Epithelial cell of prostate (primary cell): Measurements from ENCODE around the gene TMEM259.
A peak's percentile ranks its signal among the peaks of the same experiment; 100 is the strongest.

ENCODE experiments used
- DNase-seq: peaks from one replicate; pipeline ENCODE4 v3.0.0-alpha.2; 2011; ENCODE audit warnings: low read depth, low spot score
- H3K27ac ChIP-seq: fragments of 450-650 bp; 2 replicates; pipeline ENCODE4 v1.5.1; 2017; ENCODE audit warnings: mild to moderate bottlenecking

TMEM259 gene

DNA sequence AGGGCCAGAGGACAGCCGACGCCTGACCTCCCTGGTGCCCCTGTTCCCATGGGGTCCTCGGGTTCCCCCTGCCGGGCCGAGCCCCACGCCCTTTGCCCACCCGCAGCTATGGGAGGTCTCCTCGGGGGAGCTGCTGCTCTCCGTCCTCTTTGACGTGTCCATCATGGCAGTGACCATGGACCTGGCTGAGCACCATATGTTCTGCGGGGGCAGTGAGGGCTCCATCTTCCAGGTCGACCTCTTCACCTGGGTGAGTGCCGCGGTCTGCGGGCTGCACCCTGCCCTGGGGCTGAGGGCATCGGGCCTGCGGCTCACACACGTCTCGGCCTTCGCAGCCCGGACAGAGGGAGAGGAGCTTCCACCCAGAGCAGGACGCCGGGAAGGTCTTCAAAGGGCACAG, 30.2 kb downstream of the TMEM259 start:
- H3K27ac ChIP-seq: no peak overlapping the region
- DNase-seq: no peak

DNA sequence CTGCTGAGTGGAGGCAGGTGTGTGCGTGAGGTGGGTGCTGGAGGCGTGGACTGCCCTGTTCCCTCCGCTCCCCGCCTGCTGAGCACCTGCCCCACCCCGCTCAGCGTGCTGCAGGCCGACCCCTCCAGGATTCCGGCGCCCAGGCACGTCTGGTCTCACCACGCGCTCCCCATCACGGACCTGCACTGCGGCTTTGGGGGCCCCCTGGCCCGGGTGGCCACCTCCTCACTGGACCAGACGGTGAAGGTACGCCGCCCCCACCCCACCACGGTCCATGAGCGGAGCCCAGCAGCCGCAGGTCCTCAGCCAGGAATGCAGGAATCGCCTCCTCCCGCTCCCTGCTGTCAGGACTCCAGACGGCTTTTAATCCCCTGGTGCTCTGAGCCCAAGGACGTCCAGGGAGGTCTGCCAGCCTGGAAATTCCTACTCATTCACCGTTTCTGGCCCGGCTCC, 30.8 kb downstream of the TMEM259 start:
- no peak overlapping the region for H3K27ac ChIP-seq

DNA sequence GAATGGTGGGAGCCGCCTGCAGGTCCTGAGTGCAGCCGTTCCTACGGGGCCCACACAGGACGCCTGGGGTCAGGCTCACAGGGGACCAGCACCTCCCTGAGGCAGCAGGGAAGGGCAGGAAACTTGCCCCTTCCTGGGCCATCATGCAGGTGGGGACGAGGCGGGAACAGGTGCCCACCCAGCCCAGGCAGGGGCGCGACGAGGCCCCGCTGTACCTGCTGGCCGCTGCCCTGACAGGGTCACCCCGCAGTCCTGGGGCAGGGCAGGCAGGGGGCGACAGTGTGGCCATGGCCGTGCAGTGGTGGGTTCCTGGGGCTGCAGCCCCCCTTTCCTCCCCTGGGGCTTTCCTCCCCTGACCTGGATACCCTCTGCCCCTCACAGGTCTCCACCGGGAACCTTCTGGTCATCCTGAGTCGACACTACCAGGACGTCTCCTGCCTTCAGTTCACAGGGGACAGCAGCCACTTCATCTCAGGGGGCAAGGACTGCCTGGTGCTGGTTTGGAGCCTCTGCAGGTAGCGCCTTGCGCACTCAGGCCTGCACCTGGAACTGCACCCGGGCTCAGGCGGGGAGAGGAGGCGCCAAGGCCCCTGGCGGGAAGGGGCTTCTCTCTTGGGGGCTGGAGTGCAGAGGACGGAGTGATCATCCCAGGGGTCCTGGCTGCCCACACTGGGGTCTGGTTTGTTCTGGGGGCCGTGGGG, 31.4 kb downstream of the TMEM259 start:
- DNase-seq: no peak
- no peak overlapping the region for H3K27ac ChIP-seq

More for the DNA sequence above, 30.8 kb downstream of the TMEM259 start:
- DNase-seq: no peak

DNA sequence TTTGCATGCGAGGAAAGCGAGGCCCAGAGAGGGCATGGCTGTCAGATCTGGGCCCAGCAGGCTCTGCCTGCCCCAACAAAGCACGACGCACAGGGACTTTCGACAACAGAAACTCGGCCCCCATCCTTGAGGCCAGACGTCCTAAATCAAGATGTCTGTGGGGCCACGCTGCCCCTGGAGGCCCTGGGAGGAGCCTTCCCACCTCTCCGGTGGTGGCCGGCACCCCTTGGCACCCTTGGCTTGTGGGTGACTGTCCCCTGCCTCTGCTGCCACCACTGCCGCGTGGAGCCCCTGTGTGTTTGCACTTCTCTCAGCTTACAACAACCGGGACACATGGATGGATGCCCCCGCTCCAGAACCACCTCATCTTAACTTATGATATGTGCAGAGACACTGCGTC, 32.4 kb downstream of the TMEM259 start:
- DNase-seq: no peak

DNA sequence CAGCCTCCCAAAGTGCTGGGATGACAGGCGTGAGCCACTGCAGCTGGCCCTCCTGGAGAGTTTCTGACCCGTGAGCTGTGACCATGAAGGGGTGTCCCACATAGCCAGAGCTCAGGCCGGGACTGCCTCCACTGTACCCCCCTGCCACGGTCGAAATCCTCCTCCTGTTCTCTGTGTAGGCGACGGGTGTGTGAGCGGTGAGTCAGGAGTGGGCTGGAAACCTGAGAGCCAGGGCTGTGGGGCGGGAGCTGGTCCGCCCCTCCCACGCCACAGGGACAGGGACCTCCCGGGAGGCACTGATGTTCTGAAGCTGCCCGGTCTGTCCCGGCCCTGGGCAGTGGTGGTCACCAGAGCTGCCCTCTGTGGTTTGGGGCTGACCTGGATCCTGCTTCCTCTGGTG, 32.8 kb downstream of the TMEM259 start:
- no peak overlapping the region for H3K27ac ChIP-seq
- DNase-seq: no peak

More for the DNA sequence above, 32.4 kb downstream of the TMEM259 start:
- H3K27ac ChIP-seq: no peak overlapping the region

DNA sequence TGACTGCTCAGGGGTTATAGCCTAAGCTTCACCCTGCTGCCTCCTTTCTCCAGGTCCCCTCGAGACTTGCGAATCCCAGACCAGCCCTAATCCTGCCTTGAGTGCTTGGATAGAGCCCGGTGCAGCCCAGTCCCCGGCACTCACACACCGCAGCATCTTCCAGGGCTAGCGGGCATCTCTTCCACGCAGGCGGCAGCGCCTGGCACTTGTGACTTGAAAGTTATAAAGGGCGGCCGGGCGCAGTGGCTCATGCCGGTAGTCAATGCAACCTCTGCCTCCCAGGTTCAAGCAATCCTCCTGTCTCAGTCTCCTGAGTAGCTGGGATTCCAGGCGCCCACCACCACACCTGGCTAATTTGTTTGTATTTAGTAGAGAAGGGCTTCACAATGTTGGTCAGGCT, 34.8 kb downstream of the TMEM259 start:
- DNase-seq: no peak
- H3K27ac ChIP-seq: no peak overlapping the region

DNA sequence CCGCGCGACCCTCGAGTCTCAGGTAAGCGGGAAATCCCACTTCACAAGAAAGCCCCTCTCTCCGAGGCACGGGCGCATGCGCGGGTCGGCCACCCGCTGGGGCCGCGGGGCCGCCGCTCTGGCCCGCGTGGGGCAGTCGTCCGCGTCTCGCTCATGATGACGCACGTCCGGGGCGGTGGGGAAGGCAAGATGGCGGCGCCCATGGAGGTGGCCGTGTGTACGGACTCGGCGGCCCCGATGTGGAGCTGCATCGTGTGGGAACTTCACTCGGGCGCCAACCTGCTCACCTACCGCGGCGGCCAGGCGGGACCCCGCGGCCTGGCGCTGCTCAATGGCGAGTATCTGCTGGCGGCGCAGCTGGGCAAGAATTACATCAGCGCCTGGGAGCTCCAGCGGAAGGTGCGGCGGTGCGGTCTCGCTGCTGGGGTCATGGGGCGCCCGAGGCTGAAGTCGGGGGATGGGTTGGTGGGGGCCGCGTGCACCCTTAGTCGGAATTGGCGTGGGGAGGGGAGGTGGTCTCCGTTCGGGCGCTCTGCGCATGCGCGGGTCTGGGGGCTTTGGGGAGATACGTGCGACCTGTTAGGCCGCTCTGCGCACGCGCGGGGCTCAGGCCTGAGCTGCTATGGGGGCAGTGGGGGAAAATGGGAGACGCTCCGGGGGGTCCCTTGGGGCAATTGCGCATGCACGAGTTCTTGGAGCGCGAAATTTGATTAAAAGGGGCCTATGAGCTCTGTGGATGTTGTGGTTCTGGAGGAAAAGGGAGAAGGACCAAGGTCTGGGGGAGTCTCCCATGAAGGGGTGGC, 36.6 kb downstream of the TMEM259 start, which contains the start of gene WDR18:
TSS of gene WDR18 (plus strand) at position 181 of the 803 bp plus-strand sequence. CDS start at position 190, 9 bp downstream.
- H3K27ac ChIP-seq: peak within 1 kb of the TSS; percentile 60
- peak; percentile 27 for DNase-seq

DNA sequence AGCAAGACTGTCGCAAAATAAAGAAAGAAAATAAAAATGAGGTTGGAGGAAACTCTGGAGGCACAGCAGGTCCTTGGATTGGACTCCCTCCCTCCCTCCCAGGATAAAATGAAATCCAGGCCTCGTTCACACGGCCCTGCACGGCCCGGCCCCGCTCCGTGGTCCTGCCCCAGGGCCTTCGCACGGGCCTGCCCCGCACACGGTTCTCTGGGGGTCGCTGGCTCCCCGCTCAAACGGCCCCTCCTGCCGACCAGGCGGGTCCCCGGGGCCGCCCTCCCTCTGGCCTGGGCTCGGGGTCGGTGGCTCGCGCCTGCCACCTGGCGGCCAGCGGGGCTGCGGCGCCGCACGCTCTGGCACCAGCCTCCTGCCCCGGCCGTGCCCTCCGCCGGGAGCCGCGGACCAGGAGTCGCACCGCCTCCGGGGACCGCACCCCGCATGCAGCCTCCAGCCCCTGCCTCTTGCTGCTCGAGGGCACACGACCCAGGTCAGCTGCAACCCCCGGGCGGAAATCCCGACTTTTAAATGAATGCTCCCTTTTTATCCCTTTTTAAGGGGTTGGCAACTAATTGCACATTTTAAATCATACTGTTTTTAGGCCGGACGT, 38.3 kb downstream of the TMEM259 start:
- no peak for DNase-seq

DNA sequence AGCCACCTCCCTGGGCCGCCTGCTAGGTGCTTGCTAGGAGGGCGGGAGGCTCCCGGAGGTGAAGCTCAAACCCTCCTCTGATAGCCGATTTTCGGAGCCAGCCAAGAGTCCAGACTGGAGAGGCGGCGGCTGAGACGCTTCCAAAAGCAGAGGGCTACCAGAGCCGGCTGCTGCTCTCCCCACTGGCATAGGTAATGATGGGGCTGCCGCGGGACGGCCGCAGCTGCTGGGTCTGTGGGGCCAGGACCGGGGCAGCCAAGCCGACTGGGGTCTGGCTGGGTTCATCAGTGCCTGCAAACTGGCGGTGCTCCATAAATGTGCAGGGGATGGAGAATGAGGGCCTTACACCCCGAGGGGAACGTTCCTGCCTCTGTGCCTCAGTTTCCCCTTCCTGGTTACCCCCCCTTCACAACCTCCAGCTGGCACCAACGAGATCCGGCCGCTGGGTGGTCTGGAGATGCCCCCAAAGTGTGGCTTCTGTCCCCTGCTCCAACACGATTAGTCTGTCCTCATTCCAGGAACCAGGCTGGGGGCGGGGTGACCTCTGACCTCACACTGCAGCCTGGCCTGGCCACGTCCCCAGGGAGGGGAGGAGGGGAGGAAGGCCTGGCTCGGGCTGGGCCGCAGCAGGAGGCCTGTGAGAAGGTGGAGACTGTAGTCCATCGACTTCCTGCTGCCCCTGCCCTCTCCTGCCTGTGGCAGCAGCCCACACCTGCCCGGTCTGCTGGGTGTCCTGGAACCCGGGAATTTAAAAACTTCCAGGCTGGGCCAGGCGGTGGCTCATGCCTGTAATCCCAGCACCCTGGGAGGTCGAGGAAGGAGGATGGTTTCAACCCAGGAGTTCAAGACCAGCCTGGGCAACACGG, 40.6 kb downstream of the TMEM259 start:
- DNase-seq: no peak

More for the DNA sequence above, 38.3 kb downstream of the TMEM259 start:
- peak overlapping the region; percentile 60 for H3K27ac ChIP-seq

DNA sequence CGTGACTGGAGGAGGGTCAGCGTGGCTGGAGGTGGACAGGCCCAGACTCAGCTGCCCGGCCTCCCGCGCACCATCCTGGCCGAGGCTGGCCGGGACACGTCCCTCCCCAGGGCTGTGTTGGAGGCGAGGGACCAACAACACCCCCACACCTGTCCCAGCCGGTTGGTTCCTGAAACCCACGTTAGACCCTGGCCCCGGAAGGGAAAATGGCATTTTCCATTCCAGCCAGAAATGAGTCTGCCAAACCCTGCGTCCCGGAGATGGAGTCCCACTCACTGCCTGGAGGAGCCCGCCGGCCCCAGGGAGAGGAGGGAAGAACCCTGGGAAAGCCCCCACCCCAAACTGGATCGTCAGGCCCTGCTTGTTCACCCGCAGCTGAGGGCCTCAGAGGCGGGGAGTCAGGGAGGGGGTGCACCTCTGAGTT, 41.6 kb downstream of the TMEM259 start:
- DNase-seq: no peak

More for the DNA sequence above, 40.6 kb downstream of the TMEM259 start:
- no peak overlapping the region for H3K27ac ChIP-seq

DNA sequence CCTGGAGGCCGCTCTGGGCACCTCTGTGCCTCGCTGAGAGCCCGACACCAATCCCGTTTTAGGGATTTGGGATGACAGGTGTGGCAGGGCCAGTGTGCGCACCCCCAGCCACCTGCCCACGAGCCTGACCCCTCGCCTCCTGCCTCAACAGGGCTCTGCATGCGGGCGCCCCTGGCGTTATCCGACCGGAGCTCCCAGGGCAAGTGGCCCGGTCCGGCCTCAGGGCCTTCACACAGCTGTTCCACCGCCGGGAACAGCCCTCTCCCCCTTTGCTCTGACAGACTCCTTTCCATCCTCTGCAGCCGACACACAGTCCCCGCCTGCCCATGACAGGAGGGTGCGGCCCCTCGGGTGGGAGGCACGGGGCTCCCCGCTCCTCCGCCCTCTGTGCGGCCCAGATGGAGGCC, 43.9 kb downstream of the TMEM259 start:
- no peak for DNase-seq
- H3K27ac ChIP-seq: no peak overlapping the region

More for the DNA sequence above, 41.6 kb downstream of the TMEM259 start:
- no peak overlapping the region for H3K27ac ChIP-seq

DNA sequence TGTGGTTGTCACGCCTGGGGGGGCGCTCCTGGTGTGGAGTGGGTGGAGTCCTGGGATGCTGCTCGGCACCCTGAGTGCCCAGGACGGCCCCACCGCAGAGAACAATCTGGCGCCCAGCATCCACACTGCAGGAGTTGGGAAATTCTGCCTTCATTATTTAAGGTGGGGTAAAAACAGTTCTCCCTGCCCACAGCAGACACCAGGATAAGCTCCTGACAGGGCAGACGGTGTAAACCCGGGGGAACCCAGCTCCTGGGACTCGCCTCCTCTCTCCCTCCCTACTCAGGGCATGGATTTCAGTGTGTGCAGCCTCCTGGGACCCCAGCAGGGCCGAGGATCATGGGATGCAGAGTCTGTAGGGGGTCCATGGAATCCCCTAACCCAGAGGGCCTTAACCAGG, 44.4 kb downstream of the TMEM259 start:
- H3K27ac ChIP-seq: no peak overlapping the region
- DNase-seq: no peak

DNA sequence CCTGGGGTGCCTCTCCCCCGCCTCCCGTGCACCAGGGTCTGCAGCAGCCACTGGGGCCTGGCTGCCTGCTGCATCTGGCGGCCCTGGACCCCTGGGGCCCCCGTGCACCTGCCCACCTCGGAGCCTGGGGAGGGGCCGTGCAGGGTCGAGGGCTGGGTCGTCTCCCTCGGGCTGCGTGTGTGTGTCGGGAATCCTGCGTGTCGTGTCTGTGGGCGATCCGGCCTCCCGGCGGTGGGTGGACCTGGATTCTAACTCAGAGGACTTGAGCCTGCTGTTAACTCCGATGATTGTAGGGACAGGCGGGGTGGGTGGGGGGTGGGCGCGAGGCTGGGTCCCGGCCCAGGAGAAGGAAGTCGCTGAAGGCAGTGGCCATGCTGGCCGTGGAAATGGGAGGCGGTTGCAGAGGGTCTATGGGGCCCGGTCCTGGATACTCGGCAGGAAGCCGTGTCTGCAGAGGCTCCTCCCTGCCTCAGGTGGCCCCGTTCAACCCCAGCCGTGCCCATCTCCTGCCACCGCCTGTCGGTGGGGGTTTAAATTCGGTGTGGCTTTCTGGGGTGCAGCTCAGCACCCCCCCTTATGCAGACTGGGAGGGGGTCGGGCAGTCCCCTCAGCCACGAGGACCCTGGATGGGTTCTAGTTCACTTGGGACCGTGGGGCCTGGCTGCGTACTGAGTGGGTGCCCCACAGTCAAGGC, 46.2 kb downstream of the TMEM259 start:
- no peak overlapping the region for H3K27ac ChIP-seq

DNA sequence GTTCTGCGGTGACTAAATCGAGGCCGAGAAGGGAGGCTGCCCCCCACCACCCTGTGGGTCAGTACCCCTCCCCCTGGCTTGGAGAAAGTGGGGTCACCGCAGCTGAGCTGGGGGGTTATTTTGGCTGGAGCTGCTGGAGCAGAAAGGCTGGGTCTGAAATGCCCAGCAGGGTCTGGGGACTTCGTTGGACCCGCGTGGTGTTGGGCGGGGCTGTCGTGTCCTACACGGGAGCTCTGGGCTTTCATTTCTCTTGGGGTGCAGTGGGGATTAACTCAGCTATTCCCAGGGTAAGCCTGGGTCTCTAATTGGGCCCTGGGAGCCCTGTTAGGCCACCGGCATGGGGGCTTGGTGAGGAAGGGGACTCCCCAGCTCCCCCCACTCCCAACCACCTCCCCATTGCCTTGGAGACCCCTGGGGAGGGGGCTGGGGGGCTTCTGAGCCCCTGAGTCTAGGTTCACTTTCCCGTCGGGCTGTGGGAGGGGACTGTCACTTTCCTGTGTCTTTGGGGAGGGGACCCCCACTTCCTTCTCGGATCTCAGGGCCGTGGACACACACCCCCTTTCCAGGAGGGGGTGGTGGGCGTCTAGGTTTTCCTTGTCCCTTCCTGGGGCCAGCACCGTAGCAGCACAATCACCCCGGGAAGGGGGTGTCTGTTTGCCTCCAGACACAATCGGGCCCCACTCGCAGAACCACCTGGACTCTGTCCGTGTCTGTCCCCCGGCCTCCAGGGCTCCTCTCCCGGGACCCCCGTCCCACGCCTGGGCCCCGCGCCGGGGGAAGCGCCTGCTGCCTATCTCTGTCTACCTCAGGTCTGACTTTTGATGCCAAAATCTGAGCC, 47.0 kb downstream of the TMEM259 start:
- no peak for DNase-seq
- no peak overlapping the region for H3K27ac ChIP-seq

More for the DNA sequence above, 46.2 kb downstream of the TMEM259 start:
- no peak for DNase-seq

DNA sequence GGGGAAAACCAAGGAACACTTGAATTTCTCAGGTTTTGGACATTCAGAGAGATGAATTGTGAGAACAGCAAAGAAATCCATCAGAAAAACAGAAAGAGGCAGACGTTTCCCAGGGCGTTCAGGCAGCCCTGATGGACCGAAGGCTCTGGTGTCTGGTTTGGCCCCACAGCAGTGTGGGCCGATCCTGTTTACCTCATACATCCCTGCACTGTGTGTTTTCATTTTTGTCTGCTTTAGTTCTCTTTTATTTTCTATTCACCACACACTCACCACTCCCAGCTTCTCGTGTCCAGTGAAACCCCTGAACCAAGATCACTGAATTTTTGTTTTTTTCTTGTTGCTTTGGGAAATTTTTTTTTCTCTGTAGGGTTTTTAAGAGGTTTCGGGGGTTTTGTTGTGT, 48.6 kb downstream of the TMEM259 start:
- no peak overlapping the region for H3K27ac ChIP-seq

DNA sequence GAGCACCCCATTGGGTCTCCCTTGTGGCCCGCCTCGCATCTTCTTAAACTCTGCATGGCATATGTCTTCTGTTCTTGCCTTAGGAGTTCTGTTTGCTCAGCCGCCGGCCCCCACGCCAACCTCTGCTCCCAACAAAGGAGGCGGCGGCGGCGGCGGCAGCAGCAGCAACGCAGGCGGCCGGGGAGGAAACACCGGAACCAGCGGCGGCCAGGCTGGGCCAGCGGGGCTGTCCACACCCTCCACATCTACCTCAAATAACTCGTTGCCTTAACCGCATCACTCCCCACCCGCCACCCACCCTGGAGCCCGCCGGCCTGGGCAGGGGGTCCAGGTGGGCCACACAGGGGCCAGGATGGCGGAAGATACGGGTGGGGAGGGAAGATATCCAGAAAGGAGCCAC, 49.1 kb downstream of the TMEM259 start:
- DNase-seq: no peak

More for the DNA sequence above, 48.6 kb downstream of the TMEM259 start:
- DNase-seq: no peak

DNA sequence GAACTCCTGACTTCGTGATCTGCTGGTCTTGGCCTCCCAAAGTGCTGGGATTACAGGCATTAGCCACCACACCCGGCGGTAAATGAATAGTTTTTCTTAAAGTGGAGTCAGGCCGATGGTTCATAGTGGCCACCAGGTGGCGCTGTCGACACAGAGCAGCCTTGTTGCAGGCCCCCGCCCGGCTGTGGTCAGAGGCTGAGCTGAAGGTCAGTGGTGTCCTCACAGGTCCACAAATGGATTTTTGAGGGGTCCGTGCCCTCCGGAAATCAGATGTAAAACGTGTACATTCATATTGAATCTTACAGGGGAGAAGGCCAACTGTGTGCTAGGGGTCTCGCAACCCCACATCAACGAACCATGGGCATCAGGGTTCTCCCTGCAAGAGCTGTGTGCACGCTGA, 50.2 kb downstream of the TMEM259 start:
- no peak for DNase-seq
- H3K27ac ChIP-seq: no peak overlapping the region

More for the DNA sequence above, 49.1 kb downstream of the TMEM259 start:
- no peak overlapping the region for H3K27ac ChIP-seq

DNA sequence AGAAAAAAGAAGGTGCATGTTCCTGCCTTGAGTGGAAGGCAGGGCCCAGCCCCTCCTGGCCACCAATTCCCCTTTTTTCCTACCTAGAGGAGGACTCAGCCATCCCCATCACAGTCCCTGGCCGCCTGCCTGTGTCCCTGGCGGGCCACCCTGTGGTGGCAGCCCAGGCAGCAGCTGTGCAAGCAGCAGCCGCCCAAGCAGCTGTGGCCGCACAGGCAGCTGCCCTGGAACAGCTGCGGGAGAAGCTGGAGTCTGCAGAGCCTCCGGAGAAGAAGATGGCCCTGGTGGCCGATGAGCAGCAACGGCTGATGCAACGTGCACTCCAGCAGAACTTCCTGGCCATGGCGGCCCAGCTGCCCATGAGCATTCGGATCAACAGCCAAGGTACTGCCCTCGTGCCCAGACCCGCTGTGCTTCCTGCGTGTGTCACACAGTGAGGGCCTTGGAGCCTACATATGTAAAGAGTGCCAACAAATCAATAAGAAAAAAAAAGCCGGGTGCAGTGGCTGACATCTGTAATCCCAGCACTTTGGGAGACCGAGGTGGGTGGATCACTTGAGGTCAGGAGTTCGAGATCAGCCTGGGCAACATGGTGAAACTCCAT, 54.3 kb downstream of the TMEM259 start:
- DNase-seq: no peak
- no peak overlapping the region for H3K27ac ChIP-seq
